NOMO-1 treated with dmso at 0.1 percent for 144 hours (cell line): Measurements from ENCODE around the gene FUOM.

Source experiments
- DNase-seq: peaks from one replicate; lab custom pipeline; 2025; ENCODE audit not compliant: unreplicated experiment; lab: John Stamatoyannopoulos, UW

The FUOM gene

GRCh38 chr10:133357285-133358161 is at the start of gene FUOM:
TSS of gene FUOM (minus strand) at chr10:133358019. CDS start at chr10:133358007, 12 bp downstream.
- peak; percentile 30 for DNase-seq

- no peak for DNase-seq
Measured at GRCh38 chr10:133405844-133406527, 48.2 kb upstream of the FUOM start.

- no peak for DNase-seq
Measured at GRCh38 chr10:133405272-133405671, 47.5 kb upstream of the FUOM start.

GRCh38 chr10:133403784-133404183 is 46.0 kb upstream of the FUOM start:
- no peak for DNase-seq

- DNase-seq = no peak
Measured at GRCh38 chr10:133403359-133403758, 45.5 kb upstream of the FUOM start.

- no peak for DNase-seq
Measured at GRCh38 chr10:133401981-133402725, 44.3 kb upstream of the FUOM start.

- DNase-seq = no peak
Measured at GRCh38 chr10:133401500-133401899, 43.7 kb upstream of the FUOM start.

- no peak for DNase-seq
Measured at GRCh38 chr10:133400624-133401424, 43.0 kb upstream of the FUOM start.

- no peak for DNase-seq
Measured at GRCh38 chr10:133399123-133399601, 41.3 kb upstream of the FUOM start.

GRCh38 chr10:133397938-133398337 is 40.1 kb upstream of the FUOM start:
- DNase-seq = no peak

- DNase-seq = no peak
Measured at GRCh38 chr10:133396035-133396624, 38.3 kb upstream of the FUOM start.

- no peak for DNase-seq
Measured at GRCh38 chr10:133394801-133395221, 37.0 kb upstream of the FUOM start.

- peak; percentile 91 for DNase-seq
Measured at GRCh38 chr10:133394064-133394663, 36.3 kb upstream of the FUOM start, which contains the start of gene MTG1. TSS of gene MTG1 (plus strand) at chr10:133394157. CDS start at chr10:133394221, 64 bp downstream.

- no peak for DNase-seq
Measured at GRCh38 chr10:133393401-133394063, 35.7 kb upstream of the FUOM start.

- DNase-seq = no peak
Measured at GRCh38 chr10:133391761-133392518, 34.1 kb upstream of the FUOM start.

- DNase-seq = no peak
Measured at GRCh38 chr10:133391249-133391635, 33.4 kb upstream of the FUOM start.

GRCh38 chr10:133390597-133391248 is 32.9 kb upstream of the FUOM start:
- no peak for DNase-seq
